Activated T-helper 17 cell treated with anti-CD3 and anti-CD28 coated beads, Interleukin-2, amount 50 U/mL, for 72 hours (primary cell): ENCODE measurements around the gene TFF2. TPM values are rescaled to one million over a fixed set of nuclear protein-coding genes. Genes with fewer than 3 reads are reported as not detected.

ENCODE experiments used
- ATAC-seq: fragments of 150-1000 bp; cut with Tn5 transposase; replicated peaks from 2 replicates; pipeline ENCODE4 v1.10.0; 2021; ENCODE audit warnings: mild to moderate bottlenecking, moderate library complexity
- H3K27ac Mint-ChIP-seq: one replicate; pipeline ENCODE4 v1.8.0; 2022; ENCODE audit warnings: mixed read lengths
- H3K27me3 Mint-ChIP-seq: one replicate; pipeline ENCODE4 v1.8.0; 2022; ENCODE audit warnings: mixed read lengths
- H3K36me3 Mint-ChIP-seq: one replicate; pipeline ENCODE4 v1.8.0; 2022; ENCODE audit warnings: low read depth, mild to moderate bottlenecking, mixed read lengths
- H3K4me1 Mint-ChIP-seq: one replicate; pipeline ENCODE4 v1.8.0; 2022; ENCODE audit warnings: mixed read lengths
- H3K4me3 Mint-ChIP-seq: one replicate; pipeline ENCODE4 v1.8.0; 2022; ENCODE audit warnings: mild to moderate bottlenecking, mixed read lengths
- H3K9me3 Mint-ChIP-seq: one replicate; pipeline ENCODE4 v1.8.0; 2022; ENCODE audit warnings: mixed read lengths
- total RNA-seq, 2 donors: library from RNA; stranded (reverse); gene quantifications; one replicate each; pipeline ENCODE4 v1.2.3, GENCODE V29; 2022

The TFF2 gene
- total RNA-seq, 2 donors from 2014 or later: not detected

DNA sequence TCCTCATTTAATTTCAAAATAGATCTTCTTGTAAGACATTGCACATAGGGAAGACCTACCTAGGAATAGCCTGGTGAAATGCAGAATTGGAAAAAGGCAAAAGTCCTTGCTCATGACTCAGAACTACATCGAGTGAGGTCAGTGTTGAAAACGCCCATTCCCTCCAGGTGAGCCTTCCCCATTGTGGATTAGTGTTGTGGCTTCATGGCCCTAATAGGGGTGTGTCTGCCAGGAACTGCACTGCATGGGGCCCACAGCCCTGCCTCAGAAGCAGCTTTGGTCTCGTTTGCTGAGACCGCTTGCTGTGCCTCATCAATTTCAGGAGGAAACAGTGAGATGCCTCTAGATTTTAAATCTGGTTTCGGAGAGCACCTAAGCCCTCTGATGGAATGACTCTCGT, 52.6 kb downstream of the TFF2 start:
- Mint-ChIP-seq H3K9me3 (no peaks in the 10 kb centered on the region), H3K27me3 (no peaks in the 10 kb centered on the region), H3K36me3 (peaks cover 17% of the 10 kb centered on the region), H3K4me1 (no peaks in the 10 kb centered on the region), H3K27ac (no peak overlapping the region), H3K4me3 (no peak overlapping the region)
- ATAC-seq: no peak

DNA sequence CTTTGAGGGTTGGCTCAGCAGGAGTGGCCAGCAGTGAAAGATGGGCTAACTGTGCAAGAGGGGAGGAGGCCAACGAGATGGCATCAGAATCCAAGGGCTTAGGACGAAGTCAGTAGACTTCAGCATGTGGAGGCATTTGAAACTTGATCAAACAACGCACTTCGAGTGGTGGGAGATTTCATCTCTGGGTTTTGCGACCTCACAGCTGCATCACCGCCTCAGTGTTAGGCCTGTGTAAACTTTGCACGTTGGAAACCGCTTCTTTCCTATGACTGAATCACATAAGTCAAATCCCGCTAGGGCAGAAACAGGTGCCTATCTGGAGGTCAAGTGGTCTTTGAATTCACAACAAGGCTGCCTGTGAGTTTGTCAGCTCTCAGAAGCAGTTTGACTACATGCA, 53.4 kb downstream of the TFF2 start:
- Mint-ChIP-seq H3K4me1 (no peaks in the 10 kb centered on the region), H3K27me3 (no peaks in the 10 kb centered on the region), H3K36me3 (peaks cover 17% of the 10 kb centered on the region), H3K27ac (no peak overlapping the region), H3K9me3 (no peaks in the 10 kb centered on the region), H3K4me3 (no peak overlapping the region)
- no peak for ATAC-seq

DNA sequence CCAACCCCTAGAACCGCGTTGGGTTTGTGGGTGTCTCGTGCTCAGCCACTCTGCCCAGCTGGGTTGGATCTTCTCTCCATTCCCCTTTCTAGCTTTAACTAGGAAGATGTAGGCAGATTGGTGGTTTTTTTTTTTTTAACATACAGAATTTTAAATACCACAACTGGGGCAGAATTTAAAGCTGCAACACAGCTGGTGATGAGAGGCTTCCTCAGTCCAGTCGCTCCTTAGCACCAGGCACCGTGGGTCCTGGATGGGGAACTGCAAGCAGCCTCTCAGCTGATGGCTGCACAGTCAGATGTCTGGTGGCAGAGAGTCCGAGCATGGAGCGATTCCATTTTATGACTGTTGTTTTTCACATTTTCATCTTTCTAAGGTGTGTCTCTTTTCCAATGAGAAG, 54.3 kb downstream of the TFF2 start:
- Mint-ChIP-seq H3K36me3 (peaks cover 17% of the 10 kb centered on the region), H3K4me3 (no peak overlapping the region), H3K27ac (no peak overlapping the region), H3K27me3 (no peaks in the 10 kb centered on the region), H3K9me3 (no peaks in the 10 kb centered on the region), H3K4me1 (no peaks in the 10 kb centered on the region)
- ATAC-seq: no peak

Other genes with a start within 250 kb of the TFF2 start
- 1 to 10 TPM; 3.1 to 8.2 TPM for gene ABCG1, start 131.9 kb downstream of the TFF2 start, total RNA-seq
- not detected for gene TFF3, start 35.6 kb downstream of the TFF2 start, total RNA-seq
- gene TFF1, start 15.5 kb upstream of the TFF2 start, total RNA-seq: not detected
- gene TMPRSS3, start 45.1 kb upstream of the TFF2 start, total RNA-seq: 100 to 1,000 TPM in 1 of 2 donors, 10 to 100 TPM in 1; 24.0 to 163 TPM
- 10 to 100 TPM; 28.3 to 42.1 TPM for gene UBASH3A, start 52.9 kb upstream of the TFF2 start, total RNA-seq
- gene RSPH1, start 145.2 kb upstream of the TFF2 start, total RNA-seq: under 1 TPM in 1 of 2 donors, not detected in 1; 0.82 TPM
- 10 to 100 TPM in 1 of 2 donors, 1 to 10 TPM in 1; 3.8 to 17.7 TPM for gene SLC37A1, start 162.9 kb upstream of the TFF2 start, total RNA-seq